H1 (cell line): ENCODE results near the gene CD300LB. TPM values are rescaled to one million over a fixed set of nuclear protein-coding genes. Genes with fewer than 3 reads are reported as not detected.

Experiments used
- CTCF ChIA-PET: fragments of 300-600 bp; sonication (Branson Sonifier 250); formaldehyde crosslinking; loops from one replicate; lab custom pipeline; 2021; ENCODE audit not compliant: partially characterized antibody; lab: Charles Lee
- POLR2A ChIA-PET: fragments of 300-600 bp; sonication (Branson Sonifier 250); formaldehyde crosslinking; loops from one replicate; lab custom pipeline; 2021; ENCODE audit warnings: inconsistent platforms; ENCODE audit not compliant: partially characterized antibody; lab: Charles Lee
- DNase-seq, 2 experiments: peaks; one replicate each; pipeline versions ENCODE4 v3.0.0 to v3.0.0-alpha.2; 2010 to 2022; ENCODE audit warnings: low spot score in 2 of 2, low read depth in 1 of 2, mixed read lengths in 1 of 2
- FAIRE-seq: peaks from 2 replicates; lab custom pipeline; 2011; peaks lifted over from hg19 to GRCh38; lab: Jason Lieb, UNC
- H2AFZ ChIP-seq: 2 replicates; pipeline ENCODE4 v1.8.1; 2012; ENCODE audit warnings: low read length, inconsistent platforms
- H2AK5ac ChIP-seq: 2 replicates; pipeline ENCODE4 v1.6.1; 2013; ENCODE audit warnings: low read depth, low read length
- H2BK120ac ChIP-seq: replicated peaks from 2 replicates; pipeline ENCODE3; 2013; ENCODE audit warnings: low read depth, low read length, inconsistent platforms
- H2BK12ac ChIP-seq: 2 replicates; pipeline ENCODE4 v1.6.1; 2013; ENCODE audit warnings: low read depth, low read length
- H2BK15ac ChIP-seq: 2 replicates; pipeline ENCODE4 v1.6.1; 2013; ENCODE audit warnings: low read length
- H2BK20ac ChIP-seq: 2 replicates; pipeline ENCODE4 v1.6.1; 2013; ENCODE audit warnings: low read length
- H2BK5ac ChIP-seq: 2 replicates; pipeline ENCODE4 v1.6.1; 2013; ENCODE audit warnings: low read depth, low read length
- H3K14ac ChIP-seq: 2 replicates; pipeline ENCODE4 v1.6.1; 2013; ENCODE audit warnings: inconsistent platforms; ENCODE audit not compliant: insufficient read length
- H3K18ac ChIP-seq: 2 replicates; pipeline ENCODE4 v1.6.1; 2013; ENCODE audit warnings: low read length; ENCODE audit errors: extremely low read depth
- H3K23ac ChIP-seq: 2 replicates; pipeline ENCODE4 v1.6.1; 2013; ENCODE audit warnings: inconsistent platforms; ENCODE audit not compliant: insufficient read length
- H3K23me2 ChIP-seq: 2 replicates; pipeline ENCODE4 v1.6.1; 2013; ENCODE audit warnings: low read depth, low read length
- H3K27ac ChIP-seq: 2 replicates; pipeline ENCODE4 v1.6.1; 2011; ENCODE audit warnings: low read depth, low read length, inconsistent platforms
- H3K27me3 ChIP-seq, 4 experiments: replicated peaks in 1 of 4; 1 replicate in 1 of 4; 2 replicates in 3 of 4; pipeline versions ENCODE4 v1.6.1 to v1.8.1; 2011 to 2013; ENCODE audit warnings: low read length in 3 of 4, mild to moderate bottlenecking in 3 of 4, inconsistent platforms in 2 of 4, mixed read lengths in 2 of 4, moderate library complexity in 1 of 4; ENCODE audit not compliant: control insufficient read depth in 3 of 4, insufficient read depth in 3 of 4; ENCODE audit errors: extremely low read depth in 1 of 4
- H3K36me3 ChIP-seq, 4 experiments: 2 replicates each; pipeline versions ENCODE4 v1.6.1 to v1.8.1; 2011 to 2013; ENCODE audit warnings: mild to moderate bottlenecking in 4 of 4, low read length in 3 of 4, moderate library complexity in 2 of 4, control low read depth in 1 of 4, inconsistent platforms in 1 of 4; ENCODE audit not compliant: insufficient read depth in 4 of 4, control insufficient read depth in 2 of 4
- H3K4ac ChIP-seq: replicated peaks from 2 replicates; pipeline ENCODE3; 2013; ENCODE audit warnings: low read length, low read depth, mixed read lengths, inconsistent platforms; ENCODE audit not compliant: insufficient read length
- H3K4me1 ChIP-seq, 4 experiments: replicated peaks in 1 of 4; 1 replicate in 1 of 4; 2 replicates in 3 of 4; pipeline versions ENCODE4 v1.6.1 to v1.8.1; 2011 to 2013; ENCODE audit warnings: low read length in 3 of 4, inconsistent platforms in 2 of 4, mixed read lengths in 1 of 4; ENCODE audit not compliant: insufficient read depth in 4 of 4, control insufficient read depth in 3 of 4
- H3K4me2 ChIP-seq, 2 experiments: 2 replicates each; pipeline versions ENCODE4 v1.6.1 to v1.8.1; 2011 to 2013; ENCODE audit warnings: low read depth in 2 of 2, low read length in 2 of 2, control low read depth in 1 of 2, inconsistent platforms in 1 of 2, mild to moderate bottlenecking in 1 of 2; ENCODE audit not compliant: insufficient read depth in 1 of 2
- H3K4me3 ChIP-seq, 4 experiments: fragments of 200-600, 300-600 bp in 1 of 4; sonication (generic), shearing (Covaris generic), sonication (Bioruptor Twin) in 1 of 4; 2 replicates each; pipeline versions ENCODE4 v1.5.1 to v1.8.1; 2011 to 2016; ENCODE audit warnings: low read length in 4 of 4, low read depth in 3 of 4, control low read depth in 2 of 4, inconsistent platforms in 2 of 4, mild to moderate bottlenecking in 2 of 4, mixed read lengths in 1 of 4, moderate library complexity in 1 of 4; ENCODE audit not compliant: insufficient read depth in 2 of 4; ENCODE audit errors: extremely low read depth in 1 of 4
- H3K56ac ChIP-seq: replicated peaks from 2 replicates; pipeline ENCODE3; 2013; ENCODE audit warnings: low read depth, mild to moderate bottlenecking, mixed read lengths, low read length, inconsistent platforms; ENCODE audit not compliant: insufficient read length
- H3K79me1 ChIP-seq: 2 replicates; pipeline ENCODE4 v1.6.1; 2013; ENCODE audit warnings: low read depth, low read length, control low read depth
- H3K79me2 ChIP-seq, 2 experiments: 2 replicates each; pipeline versions ENCODE4 v1.6.1 to v1.8.1; 2012 to 2013; ENCODE audit warnings: low read length in 2 of 2, mild to moderate bottlenecking in 2 of 2, inconsistent platforms in 1 of 2; ENCODE audit not compliant: insufficient read depth in 2 of 2, control insufficient read depth in 1 of 2
- H3K9ac ChIP-seq, 4 experiments: replicated peaks in 1 of 4; 1 replicate in 1 of 4; 2 replicates in 3 of 4; pipeline versions ENCODE4 v1.6.1 to v1.8.1; 2011 to 2013; ENCODE audit warnings: low read depth in 3 of 4, low read length in 3 of 4, control low read depth in 2 of 4, mild to moderate bottlenecking in 2 of 4, moderate library complexity in 2 of 4, inconsistent platforms in 1 of 4; ENCODE audit errors: extremely low read depth in 1 of 4
- H3K9me3 ChIP-seq, 2 experiments: 2 replicates each; pipeline versions ENCODE4 v1.6.1 to v1.8.1; 2012 to 2013; ENCODE audit warnings: mild to moderate bottlenecking in 2 of 2, moderate library complexity in 2 of 2, control low read depth in 1 of 2, inconsistent platforms in 1 of 2, low read depth in 1 of 2, low read length in 1 of 2, mixed read lengths in 1 of 2; ENCODE audit not compliant: insufficient read depth in 2 of 2
- H4K20me1 ChIP-seq, 2 experiments: replicated peaks in 1 of 2; 2 replicates each; pipeline versions ENCODE3 to v1.8.1; 2011 to 2013; ENCODE audit warnings: inconsistent platforms in 2 of 2, low read length in 2 of 2, mild to moderate bottlenecking in 1 of 2; ENCODE audit not compliant: insufficient read depth in 2 of 2, control insufficient read depth in 1 of 2
- H4K5ac ChIP-seq: 2 replicates; pipeline ENCODE4 v1.6.1; 2013; ENCODE audit warnings: low read length, low read depth, mixed read lengths, inconsistent platforms; ENCODE audit not compliant: insufficient read length
- H4K8ac ChIP-seq: 2 replicates; pipeline ENCODE4 v1.8.0; 2013; ENCODE audit warnings: mild to moderate bottlenecking, moderate library complexity, low read length, inconsistent platforms; ENCODE audit not compliant: insufficient read depth; ENCODE audit errors: extremely low read depth
- H4K91ac ChIP-seq: replicated peaks from 2 replicates; pipeline ENCODE3; 2013; ENCODE audit warnings: low read length, mixed read lengths, inconsistent platforms; ENCODE audit not compliant: insufficient read length
- SP4 ChIP-seq: IDR thresholded peaks from 2 replicates; pipeline ENCODE4 v1.6.1; 2012; ENCODE audit warnings: low read length, inconsistent platforms
- TEAD4 ChIP-seq: IDR thresholded peaks from 2 replicates; pipeline ENCODE4 v1.6.1; 2012; ENCODE audit warnings: low read depth, low read length, inconsistent platforms, mixed read lengths
- WGBS, 2 experiments: shearing (Covaris generic) in 1 of 2; methylation state at CpG; one replicate each; pipeline versions ENCODE4 v1.1.6 to v1.1.7; 2013 to 2015; ENCODE audit warnings: low lambda C conversion rate in 2 of 2, mixed read lengths in 2 of 2, inconsistent platforms in 1 of 2, low coverage in 1 of 2, missing lambda C conversion rate in 1 of 2; ENCODE audit not compliant: insufficient replicate concordance in 2 of 2, insufficient coverage in 1 of 2, insufficient read length in 1 of 2; ENCODE audit errors: extremely low coverage in 1 of 2, missing lambda C conversion rate in 1 of 2; 5-methylcytosine and 5-hydroxymethylcytosine counted together
- polyA plus RNA-seq, 7 experiments: library from polyadenylated mRNA; depleted of rRNA in 3 of 7; stranded (reverse) in 5 of 7; unstranded in 2 of 7; fragments of >200 nt in 5 of 7; fragments of 200-250 nt in 2 of 7; gene quantifications; 1 replicate in 5 of 7; 2 replicates in 1 of 7; 4 replicates in 1 of 7; pipeline versions ENCODE4 v1.2.1 to v1.2.3, GENCODE V29; 2011 to 2013; ENCODE audit warnings: missing spikeins in 2 of 7, mixed read lengths in 2 of 7
- total RNA-seq: library from RNA; stranded (reverse); fragmentation: NEBNext Ultra II Directional; extraction: Animal tissue kit (Norgen Biotek cat#: 25700); gene quantifications from 2 replicates; pipeline ENCODE4 v1.2.1, GENCODE V29; 2021
- TF ChIP-seq, protein P1 (sequence below), 3 experiments: IDR thresholded peaks; 1 replicate in 2 of 3; 2 replicates in 1 of 3; pipeline versions ENCODE4 v1.5.1 to v1.6.1; 2011; ENCODE audit warnings: low read length in 3 of 3, mild to moderate bottlenecking in 3 of 3, inconsistent platforms in 2 of 3, low read depth in 1 of 3, moderate library complexity in 1 of 3; ENCODE audit not compliant: insufficient read depth in 1 of 3; ENCODE audit errors: control extremely low read depth in 1 of 3

The CD300LB gene
- total and polyA plus RNA-seq, 2 of the 8 experiments (the other 6 are each of a cell fraction or from before 2014, with no cell fraction given), result not detected

DNA sequence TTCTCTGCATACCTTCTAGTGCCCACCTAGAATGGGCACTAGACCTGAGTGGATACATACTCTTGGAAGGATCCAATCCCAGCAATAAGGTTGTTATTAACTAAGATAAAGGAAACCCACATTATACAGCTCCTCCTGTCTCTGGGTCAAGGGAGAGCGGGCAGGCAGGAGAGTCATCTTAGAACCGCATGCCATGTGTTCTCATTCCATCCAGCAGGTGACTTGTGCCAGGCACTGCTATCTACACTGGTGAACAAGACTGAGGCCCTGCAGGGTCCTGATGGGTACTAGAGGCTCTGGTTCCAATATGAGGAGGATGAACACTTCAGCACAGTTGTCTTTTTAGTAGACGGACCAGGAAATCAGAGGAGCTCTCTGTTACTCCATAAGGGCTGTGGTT lies 41.9 kb upstream of the CD300LB start:
- Histone ChIP-seq H4K20me1 (peaks cover 0 to 10% of the 10 kb centered on the region in 2 experiments), H2BK15ac (no peak overlapping the region), H3K4ac (no peak overlapping the region), H3K9me3 (no peaks in the 10 kb centered on the region), H4K91ac (no peak overlapping the region), H3K4me2 (no peak overlapping the region), H3K4me1 (peaks cover 0 to 3% (median 0%) of the 10 kb centered on the region in 4 experiments; a peak in 1 of 7 replicates), H2BK20ac (no peak overlapping the region), H3K9ac (no peak overlapping the region), H2BK120ac (no peak overlapping the region), H2BK12ac (no peak overlapping the region), H3K27ac (no peak overlapping the region), H3K79me1 (peaks cover 7% of the 10 kb centered on the region), H3K56ac (no peak overlapping the region), H4K5ac (no peak overlapping the region), H3K4me3 (no peak overlapping the region), H3K23me2 (peaks cover 10% of the 10 kb centered on the region), H3K27me3 (peaks cover 0 to 5% (median under 1%) of the 10 kb centered on the region in 4 experiments; a peak in 1 of 7 replicates), H3K36me3 (no peaks in the 10 kb centered on the region), H3K18ac (no peak overlapping the region), H3K23ac (no peak overlapping the region), H3K79me2 (no peaks in the 10 kb centered on the region; a peak in 1 of 4 replicates), H2AK5ac (no peak overlapping the region), H2AFZ (no peak overlapping the region), H4K8ac (no peak overlapping the region), H3K14ac (no peak overlapping the region), H2BK5ac (no peak overlapping the region)
- FAIRE-seq, result no peak
- no peak for DNase-seq
- WGBS, 2 experiments, result 88% methylated on average over 3 of the region's 3 CpGs; no CpG with 5 or more reads in 1 of the 2 experiments
- ChIA-PET CTCF (interaction anchor here (0.6 to 1.9 kb wide), 16 partner anchors 7 to 1694 kb away, joined by 3 to 8 read pairs (median 3); no protein-coding TSS in a partner anchor), POLR2A (no interaction called here)
- no peak for TF ChIP-seq SP4
- TF ChIP-seq, protein P1, sequence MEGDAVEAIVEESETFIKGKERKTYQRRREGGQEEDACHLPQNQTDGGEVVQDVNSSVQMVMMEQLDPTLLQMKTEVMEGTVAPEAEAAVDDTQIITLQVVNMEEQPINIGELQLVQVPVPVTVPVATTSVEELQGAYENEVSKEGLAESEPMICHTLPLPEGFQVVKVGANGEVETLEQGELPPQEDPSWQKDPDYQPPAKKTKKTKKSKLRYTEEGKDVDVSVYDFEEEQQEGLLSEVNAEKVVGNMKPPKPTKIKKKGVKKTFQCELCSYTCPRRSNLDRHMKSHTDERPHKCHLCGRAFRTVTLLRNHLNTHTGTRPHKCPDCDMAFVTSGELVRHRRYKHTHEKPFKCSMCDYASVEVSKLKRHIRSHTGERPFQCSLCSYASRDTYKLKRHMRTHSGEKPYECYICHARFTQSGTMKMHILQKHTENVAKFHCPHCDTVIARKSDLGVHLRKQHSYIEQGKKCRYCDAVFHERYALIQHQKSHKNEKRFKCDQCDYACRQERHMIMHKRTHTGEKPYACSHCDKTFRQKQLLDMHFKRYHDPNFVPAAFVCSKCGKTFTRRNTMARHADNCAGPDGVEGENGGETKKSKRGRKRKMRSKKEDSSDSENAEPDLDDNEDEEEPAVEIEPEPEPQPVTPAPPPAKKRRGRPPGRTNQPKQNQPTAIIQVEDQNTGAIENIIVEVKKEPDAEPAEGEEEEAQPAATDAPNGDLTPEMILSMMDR (IDR thresholded peaks at IDR 0.05; ENCODE audit: control extremely low read depth in 1 of 3, insufficient read depth in 1 of 3, low read depth in 1 of 3, low read length in 3 of 3), result peak; percentile 14 to 42 (median 22)
- TF ChIP-seq TEAD4, result peak; percentile 60; the same call in 1 of the 2 replicates
